Panc1 (cell line): ENCODE data around the gene PGS1. TPM values are rescaled to one million over a fixed set of nuclear protein-coding genes. Genes with fewer than 3 reads are reported as not detected.

Experiments
- ATAC-seq: fragments of 200-7000 bp; cut with Tn5 transposase; 2 replicates; pipeline ENCODE4 v1.9.1; 2020; ENCODE audit warnings: mild to moderate bottlenecking, moderate library complexity
- Bru-seq: library from RNA; stranded (reverse); fragments of 400-500 nt; gene quantifications from one replicate; lab custom pipeline; 2021; lab: Mats Ljungman, UMichigan
- BruChase-seq, 2 experiments: library from RNA; stranded (reverse); fragments of 400-500 nt; gene quantifications; one replicate each; lab custom pipeline; 2021; lab: Mats Ljungman, UMichigan
- BruUV-seq: library from RNA; stranded (reverse); fragments of 400-500 nt; replicated peaks from 2 replicates; lab custom pipeline; 2021; lab: Mats Ljungman, UMichigan
- CTCF ChIA-PET: fragments of 300-600 bp; sonication (Branson Sonifier 250); formaldehyde crosslinking; loops from one replicate; lab custom pipeline; 2022; ENCODE audit warnings: antibody characterized with exemption; lab: Charles Lee
- POLR2A ChIA-PET: fragments of 300-600 bp; sonication (Branson Sonifier 250); formaldehyde crosslinking; loops from one replicate; lab custom pipeline; 2022; ENCODE audit warnings: antibody characterized with exemption; lab: Charles Lee
- DNase-seq: peaks from one replicate; pipeline ENCODE4 v3.0.0-alpha.2; 2010; ENCODE audit warnings: low read depth, low spot score
- H3K27ac ChIP-seq: 2 replicates; pipeline ENCODE4 v1.5.1; 2011; ENCODE audit warnings: mild to moderate bottlenecking, low read length, inconsistent platforms
- H3K27me3 ChIP-seq: fragments of 200-500 bp; sonication (Bioruptor generic); 2 replicates; pipeline ENCODE4 v1.6.0; 2014; ENCODE audit warnings: low read length, inconsistent platforms; ENCODE audit not compliant: control insufficient read depth, insufficient read depth
- H3K36me3 ChIP-seq: fragments of 200-500 bp; sonication (Bioruptor generic); 2 replicates; pipeline ENCODE4 v1.5.1; 2014; ENCODE audit warnings: inconsistent platforms, mild to moderate bottlenecking, low read length, moderate library complexity; ENCODE audit not compliant: control insufficient read depth, insufficient read depth
- H3K4me1 ChIP-seq: 2 replicates; pipeline ENCODE4 v1.5.1; 2011; ENCODE audit warnings: inconsistent platforms, mild to moderate bottlenecking, low read length, moderate library complexity; ENCODE audit not compliant: control insufficient read depth, insufficient read depth
- H3K4me3 ChIP-seq, 2 experiments: 2 replicates each; pipeline ENCODE4 v1.5.1; 2011 to 2012; ENCODE audit warnings: low read depth in 2 of 2, low read length in 2 of 2, mild to moderate bottlenecking in 2 of 2, inconsistent platforms in 1 of 2, moderate library complexity in 1 of 2
- H3K9me3 ChIP-seq: fragments of 200-500 bp; sonication (Bioruptor generic); 2 replicates; pipeline ENCODE4 v1.5.1; 2014; ENCODE audit warnings: low read depth, mild to moderate bottlenecking, inconsistent platforms, low read length, moderate library complexity; ENCODE audit not compliant: control insufficient read depth, insufficient read depth
- POLR2AphosphoS5 ChIP-seq: IDR thresholded peaks from 2 replicates; pipeline ENCODE4 v1.6.1; 2012; ENCODE audit warnings: mild to moderate bottlenecking, low read depth, low read length, moderate library complexity
- SIN3A ChIP-seq: IDR thresholded peaks from 2 replicates; pipeline ENCODE4 v1.6.1; 2012; ENCODE audit warnings: low read depth, mild to moderate bottlenecking, low read length, moderate library complexity, borderline replicate concordance; ENCODE audit not compliant: insufficient read depth
- TCF7L2 ChIP-seq: IDR thresholded peaks from 2 replicates; pipeline ENCODE4 v1.6.1; 2011; ENCODE audit warnings: mild to moderate bottlenecking, low read depth, low read length, inconsistent platforms
- in situ Hi-C: cut with HindIII; loops from 2 replicates; pipeline ENCODE4 v1.10.0; 2016; ENCODE audit warnings: low sequenced_read_pairs, low pct_unique_long_range_greater_than_20kb
- intact Hi-C: fragments of 100-400 bp; cut with micrococcal nuclease; formaldehyde crosslinking; loops from one replicate; pipeline ENCODE4 v1.10.0; 2022; ENCODE audit not compliant: unreplicated experiment
- long read RNA-seq: library from polyadenylated mRNA; unstranded; transcript quantifications from one replicate; pipeline ENCODE4 v2.0.0, GENCODE V29; 2021; ENCODE audit not compliant: unreplicated experiment
- polyA plus RNA-seq: library from polyadenylated mRNA; unstranded; fragments of >200 nt; gene quantifications from one replicate; pipeline ENCODE4 v1.2.1, GENCODE V29; 2012; ENCODE audit warnings: missing spikeins; ENCODE audit not compliant: insufficient read length
- total RNA-seq: library from RNA; stranded (reverse); gene quantifications from one replicate; pipeline ENCODE4 v1.2.1, GENCODE V29; 2021; ENCODE audit not compliant: unreplicated experiment
- TF ChIP-seq, protein P1 (sequence below): fragments of 450-650 bp; IDR thresholded peaks from 2 replicates; pipeline ENCODE4 v1.5.1; 2017; ENCODE audit warnings: mild to moderate bottlenecking
- TF ChIP-seq, protein P2 (sequence below), 2 experiments: IDR thresholded peaks; 2 replicates each; pipeline ENCODE4 v1.6.1; 2011 to 2012; ENCODE audit warnings: low read depth in 2 of 2, control low read depth in 1 of 2, low read length in 1 of 2, mild to moderate bottlenecking in 1 of 2, moderate library complexity in 1 of 2; ENCODE audit not compliant: insufficient read depth in 1 of 2

Gene PGS1
- total RNA-seq (47.5 TPM), Bru-seq, nascent RNA (percentile 84 among the genes with signal in this experiment), BruChase-seq, experiment 1, labeled RNA remaining after a 2-hour chase (percentile 81 among the genes with signal in this experiment), BruChase-seq, experiment 2, labeled RNA remaining after a 6-hour chase (percentile 80 among the genes with signal in this experiment)
- polyA plus RNA-seq, result 40.3 TPM
- long read RNA-seq, transcript PGS1-201 (10 exons, 2,201 nt), result major isoform, 48 of 123 reads
- long read RNA-seq, partial matches to known transcripts, result 7 of 123 reads
- long read RNA-seq, other reads (novel, unspliced or antisense), result 68 of 123 reads

- peaks cover 3% of the 10 kb centered on the region; the same call in 1 of the 2 replicates for H3K36me3 ChIP-seq
- peak within 1 kb of the TSS; percentile 74 to 89 for H3K4me3 ChIP-seq
- in situ Hi-C loops, result no loop called here
- intact Hi-C loops, result no loop called here
- no peak for DNase-seq
- TF ChIP-seq, protein P1, sequence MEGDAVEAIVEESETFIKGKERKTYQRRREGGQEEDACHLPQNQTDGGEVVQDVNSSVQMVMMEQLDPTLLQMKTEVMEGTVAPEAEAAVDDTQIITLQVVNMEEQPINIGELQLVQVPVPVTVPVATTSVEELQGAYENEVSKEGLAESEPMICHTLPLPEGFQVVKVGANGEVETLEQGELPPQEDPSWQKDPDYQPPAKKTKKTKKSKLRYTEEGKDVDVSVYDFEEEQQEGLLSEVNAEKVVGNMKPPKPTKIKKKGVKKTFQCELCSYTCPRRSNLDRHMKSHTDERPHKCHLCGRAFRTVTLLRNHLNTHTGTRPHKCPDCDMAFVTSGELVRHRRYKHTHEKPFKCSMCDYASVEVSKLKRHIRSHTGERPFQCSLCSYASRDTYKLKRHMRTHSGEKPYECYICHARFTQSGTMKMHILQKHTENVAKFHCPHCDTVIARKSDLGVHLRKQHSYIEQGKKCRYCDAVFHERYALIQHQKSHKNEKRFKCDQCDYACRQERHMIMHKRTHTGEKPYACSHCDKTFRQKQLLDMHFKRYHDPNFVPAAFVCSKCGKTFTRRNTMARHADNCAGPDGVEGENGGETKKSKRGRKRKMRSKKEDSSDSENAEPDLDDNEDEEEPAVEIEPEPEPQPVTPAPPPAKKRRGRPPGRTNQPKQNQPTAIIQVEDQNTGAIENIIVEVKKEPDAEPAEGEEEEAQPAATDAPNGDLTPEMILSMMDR, result no peak
- TF ChIP-seq TCF7L2, result peak; percentile 43; the same call in 1 of the 2 replicates
- TF ChIP-seq POLR2AphosphoS5, result peak; percentile 87
- TF ChIP-seq, protein P2, sequence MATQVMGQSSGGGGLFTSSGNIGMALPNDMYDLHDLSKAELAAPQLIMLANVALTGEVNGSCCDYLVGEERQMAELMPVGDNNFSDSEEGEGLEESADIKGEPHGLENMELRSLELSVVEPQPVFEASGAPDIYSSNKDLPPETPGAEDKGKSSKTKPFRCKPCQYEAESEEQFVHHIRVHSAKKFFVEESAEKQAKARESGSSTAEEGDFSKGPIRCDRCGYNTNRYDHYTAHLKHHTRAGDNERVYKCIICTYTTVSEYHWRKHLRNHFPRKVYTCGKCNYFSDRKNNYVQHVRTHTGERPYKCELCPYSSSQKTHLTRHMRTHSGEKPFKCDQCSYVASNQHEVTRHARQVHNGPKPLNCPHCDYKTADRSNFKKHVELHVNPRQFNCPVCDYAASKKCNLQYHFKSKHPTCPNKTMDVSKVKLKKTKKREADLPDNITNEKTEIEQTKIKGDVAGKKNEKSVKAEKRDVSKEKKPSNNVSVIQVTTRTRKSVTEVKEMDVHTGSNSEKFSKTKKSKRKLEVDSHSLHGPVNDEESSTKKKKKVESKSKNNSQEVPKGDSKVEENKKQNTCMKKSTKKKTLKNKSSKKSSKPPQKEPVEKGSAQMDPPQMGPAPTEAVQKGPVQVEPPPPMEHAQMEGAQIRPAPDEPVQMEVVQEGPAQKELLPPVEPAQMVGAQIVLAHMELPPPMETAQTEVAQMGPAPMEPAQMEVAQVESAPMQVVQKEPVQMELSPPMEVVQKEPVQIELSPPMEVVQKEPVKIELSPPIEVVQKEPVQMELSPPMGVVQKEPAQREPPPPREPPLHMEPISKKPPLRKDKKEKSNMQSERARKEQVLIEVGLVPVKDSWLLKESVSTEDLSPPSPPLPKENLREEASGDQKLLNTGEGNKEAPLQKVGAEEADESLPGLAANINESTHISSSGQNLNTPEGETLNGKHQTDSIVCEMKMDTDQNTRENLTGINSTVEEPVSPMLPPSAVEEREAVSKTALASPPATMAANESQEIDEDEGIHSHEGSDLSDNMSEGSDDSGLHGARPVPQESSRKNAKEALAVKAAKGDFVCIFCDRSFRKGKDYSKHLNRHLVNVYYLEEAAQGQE (IDR thresholded peaks at IDR 0.05; ENCODE audit: insufficient read depth in 1 of 2, low read depth in 2 of 2, low read length in 1 of 2), result no peak; a peak in 1 of 4 replicates
- TF ChIP-seq SIN3A, result 0 out of 2 replicates have a peak, but pooled peaks have one; percentile 80
- peaks cover 45% of the 10 kb centered on the region for H3K4me1 ChIP-seq
- POLR2A ChIA-PET, result interaction anchor here (0.6 to 1.0 kb wide), 2 partner anchors 9 to 14 kb away, joined by 3 read pairs; no protein-coding TSS in a partner anchor
- CTCF ChIA-PET, result interaction anchor here (0.6 kb wide), 1 partner anchor 1127 kb away, joined by 16 read pairs; no protein-coding TSS in a partner anchor
- BruUV-seq, result no TSS peak
- H3K27me3 ChIP-seq, result no peaks in the 10 kb centered on the region
- ATAC-seq, result peak; percentile 82
- no peaks in the 10 kb centered on the region for H3K9me3 ChIP-seq
- H3K27ac ChIP-seq, result peak within 1 kb of the TSS; percentile 82
Observed at GRCh38 chr17:78378225-78379130, at the start of gene PGS1. TSS of gene PGS1 (plus strand) at chr17:78378649. CDS start at chr17:78378666, 17 bp downstream.

DNA sequence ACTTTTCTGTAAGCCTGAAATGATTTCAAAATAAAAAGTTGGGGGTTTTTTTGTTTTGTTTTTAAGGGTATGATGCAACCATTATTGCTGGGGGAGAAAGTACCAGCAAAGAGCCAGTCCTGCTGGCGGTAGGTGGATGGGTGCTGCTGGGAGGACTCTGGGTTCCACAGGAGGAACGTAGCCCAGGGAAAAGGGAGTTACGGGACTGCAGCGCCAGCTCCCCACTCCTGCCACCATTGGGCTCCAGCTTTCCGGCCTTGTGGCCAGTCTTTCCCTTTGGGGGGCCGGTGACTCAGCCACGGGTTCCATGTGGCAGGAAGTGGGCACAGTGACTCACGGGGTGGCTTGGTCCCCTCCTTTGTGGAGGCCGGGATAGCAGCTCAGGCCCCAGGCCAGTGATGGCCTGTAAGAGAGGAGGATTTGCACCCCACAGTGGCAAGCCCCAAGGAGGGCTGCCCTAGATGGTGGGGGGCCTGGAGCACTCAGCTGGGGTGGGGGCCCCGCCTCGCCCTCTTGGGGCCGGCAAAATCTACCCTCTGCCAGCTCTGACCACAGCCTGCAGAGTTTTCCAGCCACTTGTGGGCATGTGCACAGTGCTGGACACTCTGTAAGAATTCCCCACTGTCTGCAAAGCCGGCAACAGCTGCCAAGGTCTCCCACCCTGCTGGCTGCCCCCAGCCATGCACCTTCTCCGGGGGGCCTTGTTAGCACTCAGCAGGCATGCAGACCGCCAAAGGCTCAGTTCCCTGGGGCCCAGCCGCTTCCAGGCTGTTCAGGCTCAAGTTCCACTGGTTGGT, 49.0 kb upstream of the PGS1 start:
- intact Hi-C loops, result loop anchor here (1.0 kb wide), 1 partner anchor 22 kb away; no protein-coding TSS in a partner anchor
- Histone ChIP-seq H3K36me3 (no peaks in the 10 kb centered on the region), H3K27ac (peak overlapping the region; percentile 87), H3K27me3 (no peaks in the 10 kb centered on the region), H3K4me1 (peaks cover 58% of the 10 kb centered on the region), H3K4me3 (peak overlapping the region in 1 of 2 experiments; percentile 6; a peak in 1 of 4 replicates), H3K9me3 (no peaks in the 10 kb centered on the region)
- ATAC-seq (peak; percentile 69), DNase-seq (no peak)
- TF ChIP-seq, protein P2 (IDR thresholded peaks at IDR 0.05; ENCODE audit: insufficient read depth in 1 of 2, low read depth in 2 of 2, low read length in 1 of 2), result no peak
- no peak; the same call in 1 of the 2 replicates for TF ChIP-seq POLR2AphosphoS5
- no peak for TF ChIP-seq SIN3A
- TF ChIP-seq, protein P1, result no peak
- TF ChIP-seq TCF7L2, result 0 out of 2 replicates have a peak, but pooled peaks have one; percentile 50
- CTCF ChIA-PET, result interaction anchor here (0.5 to 1.4 kb wide), 2 partner anchors 8 to 15 kb away, joined by 5 to 9 read pairs; no protein-coding TSS in a partner anchor
- BruUV-seq, result no TSS peak
- in situ Hi-C loops, result no loop called here
- POLR2A ChIA-PET, result interaction anchor here (0.7 to 0.8 kb wide), 3 partner anchors 14 to 213 kb away, joined by 3 to 4 read pairs (median 3); no protein-coding TSS in a partner anchor
